HG02588 (cell line): Measurements from ENCODE around the gene PCYT1A.
"Not testable (repeated sequence)": the region's sequence is repeated elsewhere in the genome, so short reads cannot be mapped to it uniquely, and the experiment has no call there.

Experiments used
- ATAC-seq: cut with Tn5 transposase; IDR thresholded peaks from one replicate; pipeline ENCODE4 v1.9.1; 2021; ENCODE audit warnings: mild to moderate bottlenecking, moderate library complexity; ENCODE audit not compliant: unreplicated experiment

Gene PCYT1A

DNA sequence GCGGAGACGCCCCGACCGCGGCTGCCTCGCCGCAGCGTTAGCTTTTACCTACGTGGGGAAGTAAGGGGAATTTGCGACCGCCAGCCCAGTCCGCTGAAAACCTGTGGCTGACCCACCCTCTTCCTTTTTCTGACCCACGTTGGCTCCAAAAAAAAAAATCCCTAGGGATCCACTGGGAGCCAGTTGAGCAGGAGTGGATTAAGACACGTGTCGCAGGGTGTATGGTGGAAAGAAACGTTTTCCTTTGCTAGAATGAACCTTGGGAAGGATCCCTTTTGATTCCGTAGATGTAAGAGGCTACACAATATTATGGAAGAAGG lies 575 bp upstream of the PCYT1A start:
- no peak for ATAC-seq

DNA sequence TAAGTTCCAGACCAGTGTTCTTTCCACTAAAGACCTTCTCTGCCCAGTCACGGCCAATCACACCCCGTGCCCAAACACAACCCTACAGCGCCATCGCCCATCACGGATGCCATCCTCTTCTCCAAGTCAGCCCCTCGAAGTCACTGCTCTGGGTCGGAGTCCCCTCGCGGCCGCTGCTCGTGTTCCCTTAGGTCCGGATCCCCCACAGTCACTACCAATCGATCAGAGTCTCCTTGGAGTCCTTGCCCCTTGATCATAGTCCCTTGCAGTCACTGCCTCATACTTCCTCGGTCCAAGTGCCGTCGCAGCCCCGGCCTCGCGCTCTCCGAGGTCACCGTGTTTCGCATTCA lies 461 bp downstream of the PCYT1A start:
- no peak for ATAC-seq

- no peak for ATAC-seq
These were observed 3.1 kb downstream of the PCYT1A start for GRCh38 chr3:196284396-196284795.

DNA sequence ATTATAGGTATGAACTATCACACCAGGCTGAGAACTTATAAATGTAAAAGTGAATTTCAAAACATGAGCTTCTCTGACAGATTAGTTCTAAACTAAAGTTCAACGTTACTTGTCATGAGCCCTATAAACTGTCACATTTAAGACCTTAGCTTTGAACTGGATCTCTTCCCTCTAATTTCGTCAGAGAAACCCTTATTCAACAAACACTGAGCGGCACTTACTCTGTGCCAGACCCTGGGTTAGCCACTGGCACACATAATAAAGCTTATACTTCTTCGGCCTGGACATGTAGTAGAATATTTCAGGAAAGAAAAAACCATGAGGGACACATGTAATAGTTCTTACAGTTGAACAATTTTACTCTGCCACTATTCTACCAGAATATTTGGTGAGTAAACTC lies 5.6 kb downstream of the PCYT1A start:
- no peak for ATAC-seq

DNA sequence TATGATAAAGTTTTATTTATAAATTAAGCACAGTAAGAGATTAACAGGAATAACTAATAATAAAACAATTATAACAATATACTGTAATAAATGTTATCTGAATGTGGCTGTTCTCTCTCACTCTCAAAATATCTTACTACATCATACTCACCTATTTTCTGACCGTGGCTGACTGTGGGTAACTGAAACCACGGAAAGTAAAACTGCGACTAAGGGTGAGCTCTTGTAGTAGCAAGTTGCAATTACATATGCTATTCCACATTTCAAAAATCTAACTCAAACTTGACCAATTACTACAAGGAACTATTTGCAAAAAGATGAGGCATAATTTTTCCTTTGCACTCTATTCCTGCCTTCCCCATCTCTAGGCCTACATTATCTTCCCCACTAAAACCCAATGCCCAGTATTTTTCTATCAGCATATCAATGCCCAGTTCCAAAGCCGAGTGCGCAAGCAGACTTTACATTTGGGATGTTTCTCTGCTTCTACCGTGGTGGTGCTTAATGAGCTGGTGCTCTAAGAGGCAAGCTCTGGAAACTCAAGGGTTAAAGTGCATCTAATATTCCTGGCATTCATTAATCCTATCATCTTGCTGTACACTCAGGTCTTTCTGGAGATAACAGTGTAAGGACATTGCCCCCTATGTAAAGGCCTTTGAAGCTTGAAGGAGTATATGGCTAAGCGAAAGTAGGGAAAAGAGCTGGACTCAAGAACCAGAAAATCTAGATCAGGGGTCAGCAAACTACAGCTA lies 6.7 kb downstream of the PCYT1A start:
- no peak for ATAC-seq

DNA sequence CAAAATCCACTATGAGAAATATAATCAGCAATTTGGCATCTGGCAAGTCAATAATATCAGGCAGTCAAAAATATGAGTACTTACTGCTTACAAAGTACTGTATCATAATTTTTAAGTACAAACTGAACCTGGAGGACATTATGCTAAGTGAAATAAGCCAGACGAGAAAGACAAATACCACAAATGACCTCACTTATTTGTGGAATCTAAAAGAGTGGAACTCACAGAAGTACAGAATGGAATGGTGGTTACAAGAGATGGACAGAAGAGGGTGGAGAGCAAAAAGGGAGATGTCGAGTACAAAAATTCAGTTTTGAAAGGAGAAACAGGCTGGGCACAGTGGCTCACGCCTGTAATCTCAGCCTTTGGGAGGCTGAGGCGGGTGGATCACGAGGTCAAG lies 12.4 kb downstream of the PCYT1A start:
- no peak for ATAC-seq

- ATAC-seq = peak; percentile 85
These were observed 12.9 kb downstream of the PCYT1A start for GRCh38 chr3:196274585-196274984.

DNA sequence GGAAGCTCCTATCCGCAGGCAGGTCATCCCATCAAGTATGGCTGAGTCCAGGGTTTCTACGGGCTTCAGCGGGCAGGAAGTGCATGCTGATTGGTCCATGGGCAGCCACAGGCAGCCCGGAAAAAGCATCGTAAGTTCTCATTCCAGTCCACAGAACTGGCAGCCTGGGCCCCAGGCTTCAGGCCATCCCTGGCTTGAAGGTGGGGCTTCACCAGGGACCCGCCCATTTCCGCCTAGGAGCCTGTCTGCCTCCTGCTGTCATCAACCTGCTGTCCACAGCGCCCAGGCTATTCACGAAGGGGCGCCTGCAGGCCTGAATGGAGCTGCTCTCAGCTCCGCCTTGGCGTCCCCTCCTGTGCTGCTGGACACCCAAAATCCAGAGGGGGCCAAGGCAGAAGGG lies 13.9 kb downstream of the PCYT1A start:
- ATAC-seq = no peak

DNA sequence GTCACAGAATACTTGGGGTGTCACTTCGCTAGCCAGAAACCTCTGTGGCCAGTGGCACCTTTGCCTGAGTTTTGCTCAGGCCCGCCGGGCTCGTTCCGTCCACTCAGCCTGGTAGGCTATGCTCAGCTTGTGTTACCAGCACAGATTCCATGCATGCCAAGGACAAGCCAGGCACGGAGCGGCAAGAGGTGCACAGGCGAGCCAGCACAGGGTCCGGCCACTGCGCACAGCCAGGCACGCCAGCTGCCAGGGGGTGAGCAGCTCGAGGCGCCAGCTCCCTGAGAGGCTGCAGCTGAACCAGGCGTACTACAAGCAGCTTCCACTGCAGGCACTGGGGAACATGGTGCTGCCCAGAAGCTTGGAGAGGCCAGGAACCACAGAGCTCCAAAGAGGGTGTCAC lies 14.7 kb downstream of the PCYT1A start:
- ATAC-seq = no peak

DNA sequence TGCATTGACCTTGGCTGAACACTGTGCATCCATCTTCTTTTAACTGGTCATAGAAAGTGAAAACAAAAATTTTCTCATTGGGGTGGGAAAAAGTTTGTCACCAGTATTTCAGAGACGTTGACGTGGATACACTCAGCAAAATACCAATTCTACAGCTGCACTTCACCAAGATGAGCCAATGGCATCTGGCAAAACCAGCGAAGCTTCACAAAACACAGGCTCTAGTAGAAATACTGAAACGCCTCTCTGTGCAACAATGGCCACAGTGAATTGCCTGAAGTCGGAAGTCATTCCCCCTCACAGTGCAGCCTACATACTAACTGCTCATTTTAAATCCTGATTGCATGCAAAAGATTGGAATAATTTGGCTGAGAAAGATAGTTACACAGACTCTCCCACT lies 17.0 kb downstream of the PCYT1A start:
- ATAC-seq = no peak

- ATAC-seq = no peak
These were observed 19.0 kb downstream of the PCYT1A start for GRCh38 chr3:196268284-196269163.

- no peak for ATAC-seq
These were observed 23.7 kb downstream of the PCYT1A start for GRCh38 chr3:196263819-196264218.

DNA sequence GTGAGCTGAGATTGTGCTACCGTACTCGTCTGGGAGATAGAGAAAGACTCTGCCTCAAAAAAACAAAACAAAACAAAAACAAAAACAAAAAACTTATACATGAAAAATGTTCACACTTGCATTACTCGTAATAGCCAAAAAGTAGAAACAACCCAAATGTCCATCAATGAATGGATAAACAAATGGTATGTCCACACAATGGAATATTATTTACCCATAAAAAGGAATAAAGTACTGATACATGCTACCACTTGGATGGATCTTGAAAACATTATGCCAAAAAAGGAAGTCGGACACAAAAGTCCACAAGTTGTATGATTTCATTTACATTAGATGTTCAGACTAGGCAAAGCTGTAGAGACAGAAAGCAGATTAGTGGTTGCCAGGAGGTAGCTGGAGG lies 26.7 kb downstream of the PCYT1A start:
- ATAC-seq = no peak

GRCh38 chr3:196255776-196256175 lies 31.8 kb downstream of the PCYT1A start:
- no peak for ATAC-seq

DNA sequence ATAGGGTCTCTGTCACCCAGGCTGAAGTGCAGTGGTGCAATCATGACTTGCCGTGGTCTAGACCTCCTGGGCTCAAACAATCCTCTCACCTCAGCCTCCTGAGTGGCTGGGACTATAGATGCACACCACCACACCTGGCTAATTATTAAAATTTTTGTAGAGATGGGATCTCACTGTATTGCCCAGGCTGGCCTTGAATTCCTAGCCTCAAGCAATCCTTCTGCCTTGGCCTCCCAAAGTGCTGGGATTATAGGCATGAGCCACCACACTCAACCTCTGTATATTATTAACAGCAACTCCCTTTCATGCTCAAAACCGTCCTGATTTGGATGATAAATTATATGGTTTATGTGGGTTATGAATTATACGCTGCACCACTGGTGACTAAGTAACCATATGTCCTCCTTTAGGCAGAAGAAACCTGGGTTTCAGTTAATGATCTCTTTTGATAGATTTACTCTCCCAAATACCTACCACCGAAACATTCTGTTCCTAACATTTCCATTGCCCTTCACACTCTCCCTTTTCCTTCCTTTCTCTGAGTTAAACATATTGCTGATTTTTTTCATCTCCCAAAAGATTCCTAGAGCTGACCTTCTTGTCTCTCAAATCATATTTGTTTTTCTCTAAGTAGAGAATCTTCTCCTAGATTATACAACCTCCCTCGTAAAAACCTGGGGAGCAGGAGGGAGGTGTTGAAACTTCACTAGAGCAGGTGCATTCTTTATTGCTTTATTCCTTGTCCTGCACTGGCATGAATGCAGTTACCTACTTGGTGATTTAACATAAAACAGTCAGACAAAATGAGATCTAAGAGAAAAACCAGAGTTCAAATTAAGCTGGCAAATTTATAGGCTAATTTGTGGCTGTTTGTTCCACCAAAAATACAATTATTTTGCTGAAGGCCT lies 32.9 kb downstream of the PCYT1A start:
- ATAC-seq = no peak

DNA sequence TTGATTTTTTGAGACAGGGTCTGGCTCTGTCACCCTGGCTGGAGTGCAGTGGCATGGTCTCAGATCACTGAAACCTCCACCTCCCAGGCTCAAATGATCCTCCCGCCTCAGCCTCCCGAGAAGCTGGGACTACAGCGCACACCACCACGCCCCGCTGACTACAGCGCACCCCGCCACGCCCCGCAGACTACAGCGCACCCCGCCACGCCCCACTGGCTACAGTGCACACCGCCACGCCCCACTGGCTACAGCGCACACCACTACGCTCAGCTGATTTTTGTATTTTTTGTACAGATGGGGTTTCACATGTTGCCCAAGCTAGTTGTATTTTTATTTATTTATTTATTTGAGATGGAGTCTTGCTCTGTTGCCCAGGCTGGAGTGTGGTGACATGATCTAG lies 35.6 kb downstream of the PCYT1A start:
- ATAC-seq = no peak

GRCh38 chr3:196246612-196247308 lies 40.8 kb downstream of the PCYT1A start:
- ATAC-seq = no peak

DNA sequence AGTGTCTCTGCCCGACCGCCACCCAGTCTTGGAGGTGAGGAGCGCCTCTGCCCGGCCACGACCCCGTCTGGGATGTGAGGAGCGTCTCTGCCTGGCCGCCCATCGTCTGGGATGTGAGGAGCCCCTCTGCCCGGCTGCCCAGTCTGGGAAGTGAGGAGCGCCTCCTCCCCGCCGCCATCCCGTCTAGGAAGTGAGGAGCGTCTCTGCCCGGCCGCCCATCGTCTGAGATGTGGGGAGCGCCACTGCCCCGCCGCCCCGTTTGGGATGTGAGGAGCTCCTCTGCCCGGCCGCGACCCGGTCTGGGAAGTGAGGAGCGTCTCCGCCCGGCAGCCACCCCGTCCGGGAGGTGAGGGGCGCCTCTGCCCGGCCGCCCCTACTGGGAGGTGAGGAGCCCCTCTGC lies 43.4 kb downstream of the PCYT1A start:
- not testable (repeated sequence) for ATAC-seq

DNA sequence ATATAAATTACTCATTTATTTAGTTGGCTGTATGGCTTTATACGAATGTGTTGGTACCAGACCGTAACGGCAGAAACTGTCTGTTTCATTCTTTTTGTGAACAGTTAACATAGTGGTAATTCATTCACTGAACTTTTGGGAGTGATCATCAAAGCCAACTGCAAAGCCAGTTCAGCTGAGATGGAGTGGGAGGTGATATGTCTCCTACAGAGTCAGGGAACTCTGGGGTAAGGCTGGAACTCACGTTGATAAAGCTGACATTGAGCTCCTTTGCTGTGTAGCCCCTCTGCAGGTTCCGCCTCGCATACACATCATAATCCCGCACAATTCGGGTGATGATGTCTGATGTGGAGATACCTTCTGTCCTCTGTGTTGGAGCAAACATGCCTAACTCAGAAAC lies 45.8 kb downstream of the PCYT1A start:
- ATAC-seq = no peak

DNA sequence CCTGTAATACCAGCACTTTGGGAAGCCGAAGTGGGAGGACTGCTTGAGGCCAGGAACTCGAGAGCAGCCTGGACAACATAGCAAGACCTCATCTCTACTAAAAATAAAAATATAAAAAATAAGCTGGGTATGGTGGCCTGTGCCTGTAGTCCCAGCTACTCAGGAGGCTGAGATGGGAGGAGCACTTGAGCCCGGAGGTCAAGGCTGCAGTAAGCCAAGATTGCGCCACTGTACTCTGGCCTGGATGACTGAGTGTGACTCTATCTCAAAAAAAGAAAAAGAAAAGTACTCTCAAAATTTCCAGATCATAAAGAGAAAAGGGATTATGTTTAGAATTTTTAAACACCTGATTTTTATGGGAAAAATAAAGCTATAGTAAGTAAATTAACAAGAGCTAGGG lies 47.1 kb downstream of the PCYT1A start:
- ATAC-seq = no peak
